GM19452 (cell line): ENCODE results near the gene MRPL52.
"Not testable (repeated sequence)": the region's sequence is repeated elsewhere in the genome, so short reads cannot be mapped to it uniquely, and the experiment has no call there.

Experiments used
- ATAC-seq: cut with Tn5 transposase; IDR thresholded peaks from one replicate; pipeline ENCODE4 v1.9.1; 2021; ENCODE audit not compliant: unreplicated experiment

Gene MRPL52

DNA sequence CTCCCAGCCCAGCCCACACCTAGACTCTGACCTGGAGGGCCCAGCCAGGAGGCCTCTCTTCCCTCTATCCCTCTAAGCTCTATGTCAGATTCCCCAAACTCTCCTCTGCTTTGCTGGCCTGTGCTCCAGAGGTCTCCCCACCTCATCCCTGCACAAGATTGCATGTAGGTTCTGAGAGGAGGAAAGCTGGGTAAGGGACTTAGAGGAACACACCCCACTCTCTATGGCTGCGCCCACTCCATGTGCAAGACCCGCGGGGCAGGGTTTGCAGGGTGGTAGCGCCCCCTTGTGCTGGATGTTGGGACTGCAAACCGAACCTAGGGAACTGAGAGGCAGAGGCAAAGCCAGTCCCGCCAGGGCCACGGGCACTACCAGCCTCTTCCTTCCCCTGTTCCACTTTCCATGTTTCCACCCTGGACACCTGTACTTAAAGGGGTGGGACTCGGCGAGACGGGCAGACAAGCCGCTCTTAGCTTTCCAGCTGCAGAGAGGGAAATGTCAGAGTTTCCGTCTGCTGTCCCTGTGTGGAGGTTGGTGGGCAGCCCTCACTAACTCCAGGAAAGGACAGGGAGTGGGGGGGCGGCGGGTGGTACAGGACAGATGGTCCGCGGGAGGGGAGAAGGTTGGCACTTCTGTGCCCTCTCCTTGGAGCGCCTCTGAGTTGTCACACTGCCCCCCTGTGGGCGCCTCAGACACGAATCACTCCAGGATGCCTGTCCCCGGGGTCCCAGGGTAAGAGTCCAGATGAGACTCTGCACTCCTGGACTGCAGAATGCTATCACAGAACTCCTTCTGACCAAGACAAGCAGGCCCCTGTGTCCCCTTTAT lies 23.5 kb downstream of the MRPL52 start:
- peak; percentile 75 for ATAC-seq

DNA sequence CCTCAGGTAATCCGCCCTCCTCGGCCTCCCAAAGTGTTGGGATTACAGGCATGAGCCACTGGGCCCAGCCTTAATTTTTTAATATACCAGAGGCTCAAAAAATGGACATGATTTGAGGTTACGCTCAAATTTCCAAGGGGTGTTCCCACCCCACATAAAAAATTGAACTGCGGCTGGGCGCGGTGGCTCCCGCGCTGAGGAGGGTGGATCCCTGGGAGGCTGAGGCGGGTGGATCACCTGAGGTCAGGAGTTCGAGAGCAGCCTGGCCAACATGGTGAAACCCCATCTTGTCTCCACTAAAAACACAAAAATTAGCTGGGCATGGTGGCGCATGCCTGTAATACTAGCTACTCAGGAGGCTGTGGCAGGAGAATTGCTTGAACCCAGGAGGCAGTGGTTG lies 24.6 kb downstream of the MRPL52 start:
- not testable (repeated sequence) for ATAC-seq

- no peak for ATAC-seq
These were observed 25.5 kb downstream of the MRPL52 start for GRCh38 chr14:22854963-22855724.

- no peak for ATAC-seq
These were observed 26.7 kb downstream of the MRPL52 start for GRCh38 chr14:22856428-22856827.

- ATAC-seq = not testable (repeated sequence)
These were observed 30.7 kb downstream of the MRPL52 start for GRCh38 chr14:22860377-22860776.

- ATAC-seq = no peak
These were observed 32.0 kb downstream of the MRPL52 start for GRCh38 chr14:22861651-22862050.

GRCh38 chr14:22864979-22865378 lies 35.3 kb downstream of the MRPL52 start:
- ATAC-seq = no peak

DNA sequence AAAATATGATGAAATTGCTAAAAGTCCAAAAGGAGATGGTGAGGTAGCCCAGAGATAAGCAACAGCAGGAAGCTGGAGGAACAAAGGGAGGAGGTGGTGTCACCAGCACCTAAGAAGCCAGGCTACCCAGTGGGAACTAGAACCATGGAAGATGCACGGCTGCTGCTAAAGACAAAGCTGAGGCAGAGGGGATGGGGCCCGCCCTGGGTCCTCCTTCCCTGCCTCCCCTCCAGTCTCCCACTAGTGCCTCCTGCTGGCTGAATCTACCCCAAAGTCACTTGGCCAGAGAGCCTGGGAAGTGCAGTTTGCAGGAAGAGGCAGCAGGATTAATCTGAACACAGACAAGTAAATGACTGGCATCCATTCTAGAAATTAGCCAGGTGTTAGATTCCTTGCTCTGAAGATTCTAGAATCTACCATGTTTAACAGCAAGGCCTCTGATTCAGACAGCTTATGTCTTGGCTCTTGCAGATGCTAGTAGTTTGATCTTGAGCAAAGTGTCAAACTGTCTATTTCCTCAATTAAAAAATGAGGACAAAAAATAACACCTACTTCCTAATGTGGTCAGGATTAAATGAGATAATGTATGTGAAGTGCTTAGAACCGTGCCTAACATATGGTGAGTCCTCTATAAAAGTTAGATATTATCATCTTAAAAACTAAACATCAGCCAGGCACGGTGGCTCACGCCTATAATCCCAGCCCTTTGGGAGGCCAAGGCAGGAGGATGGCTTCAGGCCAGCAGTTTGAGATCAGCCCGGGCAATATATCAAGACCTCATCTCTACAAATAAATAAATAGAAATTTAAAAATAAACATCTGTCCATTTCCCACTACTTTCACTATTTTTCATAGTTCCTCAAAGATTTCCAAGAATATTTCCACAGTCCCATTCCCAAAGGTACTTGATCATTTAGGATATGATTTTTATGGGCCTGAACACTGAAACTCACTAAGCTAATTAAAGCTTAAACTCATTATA lies 36.0 kb downstream of the MRPL52 start:
- ATAC-seq = no peak

DNA sequence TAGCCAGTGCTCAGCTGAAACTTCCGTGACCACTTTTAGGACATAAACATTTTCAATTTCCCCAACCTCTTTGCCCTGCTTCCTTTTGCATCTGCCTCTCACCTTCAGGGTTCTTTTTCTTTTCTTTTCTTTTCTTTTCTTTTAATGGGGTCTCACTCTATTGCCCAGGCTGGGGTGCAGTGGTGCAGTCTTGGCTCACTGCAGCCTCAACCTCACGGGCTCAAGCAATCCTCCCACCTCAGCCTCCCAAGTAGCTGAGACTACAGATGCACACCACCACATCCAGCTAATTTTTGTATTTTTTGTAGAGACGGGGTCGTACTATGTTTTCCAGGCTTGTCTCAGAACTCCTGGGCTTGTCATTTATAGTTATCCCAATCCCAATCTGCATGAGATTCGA lies 37.2 kb downstream of the MRPL52 start:
- ATAC-seq = no peak

- peak; percentile 46 for ATAC-seq
These were observed 41.1 kb downstream of the MRPL52 start for GRCh38 chr14:22870811-22871223.

DNA sequence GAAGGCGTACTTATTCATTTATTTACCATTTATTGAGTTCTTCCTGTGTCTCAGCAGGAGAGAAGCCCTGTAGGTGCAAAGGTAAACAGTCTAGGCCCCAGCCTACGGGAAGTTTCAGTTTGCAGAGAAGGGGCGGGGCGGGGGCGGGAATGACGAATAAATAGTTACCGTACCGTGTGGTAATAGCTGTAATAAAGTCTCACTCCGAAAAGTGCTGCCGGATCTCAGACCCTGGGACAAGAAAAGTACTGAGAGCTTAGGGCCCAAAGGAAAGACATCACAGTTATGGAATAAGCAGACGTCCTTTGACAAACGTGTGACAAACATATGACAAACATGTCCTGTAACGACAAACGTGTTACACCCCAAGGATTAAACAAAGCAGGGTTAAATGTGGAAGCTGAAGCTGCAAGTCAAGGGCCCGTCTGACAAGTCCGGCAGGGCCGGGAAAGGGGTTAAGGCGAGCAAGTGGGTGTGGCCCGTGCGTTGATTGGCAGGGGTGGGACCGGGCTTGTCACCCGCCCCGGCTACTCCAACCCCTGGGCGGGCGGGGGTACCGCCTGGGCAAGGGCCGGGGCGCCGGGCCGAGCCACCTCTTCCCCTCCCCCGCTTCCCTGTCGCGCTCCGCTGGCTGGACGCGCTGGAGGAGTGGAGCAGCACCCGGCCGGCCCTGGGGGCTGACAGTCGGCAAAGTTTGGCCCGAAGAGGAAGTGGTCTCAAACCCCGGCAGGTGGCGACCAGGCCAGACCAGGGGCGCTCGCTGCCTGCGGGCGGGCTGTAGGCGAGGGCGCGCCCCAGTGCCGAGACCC lies 41.7 kb downstream of the MRPL52 start, which contains the start of gene LRP10:
LRP10 (plus strand) TSS at position 517 of the 809 bp plus-strand sequence. CDS start 564 bp downstream, outside the sequence.
- peak; percentile 73 for ATAC-seq

DNA sequence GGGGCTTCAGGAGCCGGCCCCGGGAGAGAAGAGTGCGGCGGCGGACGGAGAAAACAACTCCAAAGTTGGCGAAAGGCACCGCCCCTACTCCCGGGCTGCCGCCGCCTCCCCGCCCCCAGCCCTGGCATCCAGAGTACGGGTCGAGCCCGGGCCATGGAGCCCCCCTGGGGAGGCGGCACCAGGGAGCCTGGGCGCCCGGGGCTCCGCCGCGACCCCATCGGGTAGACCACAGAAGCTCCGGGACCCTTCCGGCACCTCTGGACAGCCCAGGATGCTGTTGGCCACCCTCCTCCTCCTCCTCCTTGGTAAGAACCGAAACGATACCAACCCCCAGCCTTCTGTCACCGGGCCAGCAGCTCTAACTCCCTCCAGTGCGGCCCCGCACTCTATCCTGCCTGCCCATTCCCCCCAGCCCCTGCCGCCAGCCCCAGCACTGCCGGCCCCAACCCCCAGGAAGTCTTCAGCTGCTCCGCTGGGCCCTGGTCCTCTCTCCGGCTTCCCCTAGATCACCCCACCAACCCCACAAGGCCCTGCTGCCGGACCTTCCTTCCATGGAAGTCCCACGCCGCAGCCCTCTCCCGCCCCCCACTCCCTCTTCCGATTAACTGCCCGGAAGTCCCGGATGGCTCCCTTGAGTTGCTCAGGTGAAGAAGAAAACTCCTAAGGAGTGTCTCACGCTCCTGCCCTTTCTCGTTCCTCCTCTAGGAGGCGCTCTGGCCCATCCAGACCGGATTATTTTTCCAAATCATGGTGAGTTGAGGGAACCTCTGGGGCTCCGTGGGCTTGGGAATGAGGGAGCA lies 42.5 kb downstream of the MRPL52 start:
- ATAC-seq = peak; percentile 24

DNA sequence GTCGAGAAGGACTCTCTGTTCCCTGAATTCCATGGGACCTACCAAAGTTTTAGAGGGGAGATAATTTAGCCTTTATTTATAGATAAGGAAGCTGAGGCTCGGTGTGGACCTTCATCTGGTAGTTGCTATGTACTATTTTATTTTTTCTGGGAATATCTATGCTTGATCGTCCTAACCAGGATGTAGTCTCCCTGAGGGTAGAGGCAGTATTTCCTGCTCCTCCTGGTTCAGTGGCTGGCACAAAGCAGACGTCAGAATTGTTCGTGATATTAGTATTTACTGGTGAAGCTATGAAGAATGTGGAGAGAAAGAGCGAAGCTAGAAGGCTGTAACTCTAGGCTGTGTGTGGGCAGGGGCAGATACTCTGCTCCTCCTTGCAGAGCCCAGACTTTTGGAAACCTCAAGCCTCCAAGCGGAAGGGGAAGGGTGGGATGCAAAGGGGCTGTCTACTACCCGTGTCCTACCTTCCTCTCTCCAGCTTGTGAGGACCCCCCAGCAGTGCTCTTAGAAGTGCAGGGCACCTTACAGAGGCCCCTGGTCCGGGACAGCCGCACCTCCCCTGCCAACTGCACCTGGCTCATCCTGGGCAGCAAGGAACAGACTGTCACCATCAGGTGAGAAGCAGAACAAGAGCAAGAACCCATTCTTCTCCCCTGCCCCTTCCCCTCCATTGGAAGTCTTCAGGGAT lies 43.3 kb downstream of the MRPL52 start:
- no peak for ATAC-seq

DNA sequence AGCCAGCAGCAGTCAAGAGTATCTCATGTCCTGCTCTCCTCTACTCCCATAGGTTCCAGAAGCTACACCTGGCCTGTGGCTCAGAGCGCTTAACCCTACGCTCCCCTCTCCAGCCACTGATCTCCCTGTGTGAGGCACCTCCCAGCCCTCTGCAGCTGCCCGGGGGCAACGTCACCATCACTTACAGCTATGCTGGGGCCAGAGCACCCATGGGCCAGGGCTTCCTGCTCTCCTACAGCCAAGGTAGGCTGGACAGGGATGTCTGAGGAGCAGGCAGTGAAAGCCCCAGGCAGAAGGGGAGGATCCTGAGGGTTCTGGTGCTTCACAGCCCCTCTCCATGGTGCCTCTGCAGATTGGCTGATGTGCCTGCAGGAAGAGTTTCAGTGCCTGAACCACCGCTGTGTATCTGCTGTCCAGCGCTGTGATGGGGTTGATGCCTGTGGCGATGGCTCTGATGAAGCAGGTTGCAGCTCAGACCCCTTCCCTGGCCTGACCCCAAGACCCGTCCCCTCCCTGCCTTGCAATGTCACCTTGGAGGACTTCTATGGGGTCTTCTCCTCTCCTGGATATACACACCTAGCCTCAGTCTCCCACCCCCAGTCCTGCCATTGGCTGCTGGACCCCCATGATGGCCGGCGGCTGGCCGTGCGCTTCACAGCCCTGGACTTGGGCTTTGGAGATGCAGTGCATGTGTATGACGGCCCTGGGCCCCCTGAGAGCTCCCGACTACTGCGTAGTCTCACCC lies 45.5 kb downstream of the MRPL52 start:
- ATAC-seq = no peak

DNA sequence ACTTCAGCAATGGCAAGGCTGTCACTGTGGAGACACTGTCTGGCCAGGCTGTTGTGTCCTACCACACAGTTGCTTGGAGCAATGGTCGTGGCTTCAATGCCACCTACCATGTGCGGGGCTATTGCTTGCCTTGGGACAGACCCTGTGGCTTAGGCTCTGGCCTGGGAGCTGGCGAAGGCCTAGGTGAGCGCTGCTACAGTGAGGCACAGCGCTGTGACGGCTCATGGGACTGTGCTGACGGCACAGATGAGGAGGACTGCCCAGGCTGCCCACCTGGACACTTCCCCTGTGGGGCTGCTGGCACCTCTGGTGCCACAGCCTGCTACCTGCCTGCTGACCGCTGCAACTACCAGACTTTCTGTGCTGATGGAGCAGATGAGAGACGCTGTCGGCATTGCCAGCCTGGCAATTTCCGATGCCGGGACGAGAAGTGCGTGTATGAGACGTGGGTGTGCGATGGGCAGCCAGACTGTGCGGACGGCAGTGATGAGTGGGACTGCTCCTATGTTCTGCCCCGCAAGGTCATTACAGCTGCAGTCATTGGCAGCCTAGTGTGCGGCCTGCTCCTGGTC lies 46.1 kb downstream of the MRPL52 start:
- no peak for ATAC-seq

DNA sequence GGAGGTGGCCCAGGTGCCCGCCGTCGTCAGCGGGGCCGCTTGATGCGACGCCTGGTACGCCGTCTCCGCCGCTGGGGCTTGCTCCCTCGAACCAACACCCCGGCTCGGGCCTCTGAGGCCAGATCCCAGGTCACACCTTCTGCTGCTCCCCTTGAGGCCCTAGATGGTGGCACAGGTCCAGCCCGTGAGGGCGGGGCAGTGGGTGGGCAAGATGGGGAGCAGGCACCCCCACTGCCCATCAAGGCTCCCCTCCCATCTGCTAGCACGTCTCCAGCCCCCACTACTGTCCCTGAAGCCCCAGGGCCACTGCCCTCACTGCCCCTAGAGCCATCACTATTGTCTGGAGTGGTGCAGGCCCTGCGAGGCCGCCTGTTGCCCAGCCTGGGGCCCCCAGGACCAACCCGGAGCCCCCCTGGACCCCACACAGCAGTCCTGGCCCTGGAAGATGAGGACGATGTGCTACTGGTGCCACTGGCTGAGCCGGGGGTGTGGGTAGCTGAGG lies 47.4 kb downstream of the MRPL52 start:
- no peak for ATAC-seq
